ENCODE results near the gene NOXRED1. TPM values are rescaled to one million over a fixed set of nuclear protein-coding genes. Genes with fewer than 3 reads are reported as not detected.

The NOXRED1 gene
- total RNA-seq, 1 experiment from 2014 or later, result 0.10 TPM

Other genes starting within 250 kb of the NOXRED1 start
- gene TMEM63C, start 241.7 kb downstream of the NOXRED1 start, total RNA-seq (2021; ENCODE audit: unreplicated experiment), result 2.4 TPM
- gene NGB, start 152.3 kb downstream of the NOXRED1 start, total RNA-seq (2021; ENCODE audit: unreplicated experiment), result not detected
- gene POMT2, start 102.6 kb downstream of the NOXRED1 start, total RNA-seq (2021; ENCODE audit: unreplicated experiment), result 43.5 TPM
- 15.1 TPM for gene GSTZ1, start 102.5 kb downstream of the NOXRED1 start, total RNA-seq (2021; ENCODE audit: unreplicated experiment)
- 8.5 TPM for gene TMED8, start 46.4 kb downstream of the NOXRED1 start, total RNA-seq (2021; ENCODE audit: unreplicated experiment)
- gene SAMD15, start 46.1 kb downstream of the NOXRED1 start, total RNA-seq (2021; ENCODE audit: unreplicated experiment), result 1.4 TPM
- gene VIPAS39, start 34.1 kb upstream of the NOXRED1 start, total RNA-seq (2021; ENCODE audit: unreplicated experiment), result 12.4 TPM
- gene AHSA1, start 34.6 kb upstream of the NOXRED1 start, total RNA-seq (2021; ENCODE audit: unreplicated experiment), result 142 TPM
- gene ISM2, start 75.3 kb upstream of the NOXRED1 start, total RNA-seq (2021; ENCODE audit: unreplicated experiment), result 2.6 TPM
- 21.0 TPM for gene SPTLC2, start 193.1 kb upstream of the NOXRED1 start, total RNA-seq (2021; ENCODE audit: unreplicated experiment)